ENCODE results near the gene SNW1.

GRCh38 chr14:77722301-77722700 is 38.7 kb downstream of the SNW1 start:
- no peak for TF ChIP-seq RFX5 (IDR thresholded peaks at IDR 0.05; ENCODE audit: low read depth, low read length)
- TF ChIP-seq, protein P1, sequence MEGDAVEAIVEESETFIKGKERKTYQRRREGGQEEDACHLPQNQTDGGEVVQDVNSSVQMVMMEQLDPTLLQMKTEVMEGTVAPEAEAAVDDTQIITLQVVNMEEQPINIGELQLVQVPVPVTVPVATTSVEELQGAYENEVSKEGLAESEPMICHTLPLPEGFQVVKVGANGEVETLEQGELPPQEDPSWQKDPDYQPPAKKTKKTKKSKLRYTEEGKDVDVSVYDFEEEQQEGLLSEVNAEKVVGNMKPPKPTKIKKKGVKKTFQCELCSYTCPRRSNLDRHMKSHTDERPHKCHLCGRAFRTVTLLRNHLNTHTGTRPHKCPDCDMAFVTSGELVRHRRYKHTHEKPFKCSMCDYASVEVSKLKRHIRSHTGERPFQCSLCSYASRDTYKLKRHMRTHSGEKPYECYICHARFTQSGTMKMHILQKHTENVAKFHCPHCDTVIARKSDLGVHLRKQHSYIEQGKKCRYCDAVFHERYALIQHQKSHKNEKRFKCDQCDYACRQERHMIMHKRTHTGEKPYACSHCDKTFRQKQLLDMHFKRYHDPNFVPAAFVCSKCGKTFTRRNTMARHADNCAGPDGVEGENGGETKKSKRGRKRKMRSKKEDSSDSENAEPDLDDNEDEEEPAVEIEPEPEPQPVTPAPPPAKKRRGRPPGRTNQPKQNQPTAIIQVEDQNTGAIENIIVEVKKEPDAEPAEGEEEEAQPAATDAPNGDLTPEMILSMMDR (conservative IDR thresholded peaks at IDR 0.05; ENCODE audit: low read depth, low read length): no peak
